SKM-1 treated with dmso at 0.1 percent for 144 hours (cell line): ENCODE data around the gene GALNT9.
"Not testable (repeated sequence)": the region's sequence is repeated elsewhere in the genome, so short reads cannot be mapped to it uniquely, and the experiment has no call there.

Experiments used
- DNase-seq: peaks from one replicate; lab custom pipeline; 2025; ENCODE audit not compliant: unreplicated experiment; lab: John Stamatoyannopoulos, UW

GALNT9 gene

DNA sequence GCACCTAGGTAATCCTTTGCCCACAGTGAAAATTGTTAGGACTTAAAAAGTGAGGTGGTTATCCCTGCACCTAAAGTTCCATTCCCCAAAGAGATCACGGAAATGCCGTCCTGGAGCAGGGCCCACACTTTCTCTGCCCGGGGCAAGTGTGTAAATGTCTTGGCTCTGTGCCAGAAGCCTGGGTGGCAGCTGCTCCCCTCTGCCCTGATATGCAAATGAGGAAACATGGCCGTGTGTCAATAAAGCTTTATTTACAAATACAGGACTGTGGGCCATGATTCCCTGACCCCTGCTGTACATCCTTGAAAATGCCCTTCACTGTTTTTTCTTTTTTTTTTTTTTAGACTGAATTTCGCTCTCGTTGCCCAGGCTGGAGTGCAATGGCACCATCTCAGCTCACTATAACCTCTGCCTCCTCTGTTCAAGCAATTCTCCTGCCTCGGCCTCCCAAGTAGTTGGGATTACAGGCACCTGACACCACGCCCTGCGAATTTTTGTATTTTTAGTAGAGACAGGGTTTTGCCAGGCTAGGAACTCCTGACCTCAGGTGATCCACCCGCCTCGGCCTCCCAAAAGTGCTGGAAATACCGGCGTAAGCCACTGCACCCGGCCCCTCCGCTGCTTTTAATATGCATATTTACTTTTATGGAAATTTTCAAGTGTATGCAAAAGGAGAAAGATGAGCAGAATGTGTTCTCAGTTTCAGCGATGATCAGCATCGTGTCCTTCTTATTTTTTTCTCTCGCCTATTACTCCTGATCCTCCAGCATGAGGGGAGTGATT lies 75.5 kb downstream of the GALNT9 start:
- DNase-seq = no peak

DNA sequence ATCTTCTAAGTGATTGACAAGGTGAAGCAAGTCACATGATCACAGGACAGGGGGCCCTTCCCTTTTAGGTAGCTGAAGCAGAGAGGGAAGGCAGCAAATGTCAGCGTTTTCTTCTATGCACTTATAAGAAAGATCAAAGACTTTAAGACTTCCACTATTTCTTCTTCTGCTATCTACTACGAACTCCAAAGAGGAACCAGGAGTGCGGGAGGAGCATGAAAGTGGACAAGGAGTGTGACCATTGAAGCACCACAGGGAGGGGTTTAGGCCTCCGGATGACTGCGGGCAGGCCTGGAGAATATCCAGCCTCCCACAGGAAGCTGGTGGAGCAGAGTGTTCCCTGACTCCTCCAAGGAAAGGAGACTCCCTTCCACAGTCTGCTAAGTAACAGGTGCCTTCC lies 76.4 kb downstream of the GALNT9 start:
- not testable (repeated sequence) for DNase-seq

DNA sequence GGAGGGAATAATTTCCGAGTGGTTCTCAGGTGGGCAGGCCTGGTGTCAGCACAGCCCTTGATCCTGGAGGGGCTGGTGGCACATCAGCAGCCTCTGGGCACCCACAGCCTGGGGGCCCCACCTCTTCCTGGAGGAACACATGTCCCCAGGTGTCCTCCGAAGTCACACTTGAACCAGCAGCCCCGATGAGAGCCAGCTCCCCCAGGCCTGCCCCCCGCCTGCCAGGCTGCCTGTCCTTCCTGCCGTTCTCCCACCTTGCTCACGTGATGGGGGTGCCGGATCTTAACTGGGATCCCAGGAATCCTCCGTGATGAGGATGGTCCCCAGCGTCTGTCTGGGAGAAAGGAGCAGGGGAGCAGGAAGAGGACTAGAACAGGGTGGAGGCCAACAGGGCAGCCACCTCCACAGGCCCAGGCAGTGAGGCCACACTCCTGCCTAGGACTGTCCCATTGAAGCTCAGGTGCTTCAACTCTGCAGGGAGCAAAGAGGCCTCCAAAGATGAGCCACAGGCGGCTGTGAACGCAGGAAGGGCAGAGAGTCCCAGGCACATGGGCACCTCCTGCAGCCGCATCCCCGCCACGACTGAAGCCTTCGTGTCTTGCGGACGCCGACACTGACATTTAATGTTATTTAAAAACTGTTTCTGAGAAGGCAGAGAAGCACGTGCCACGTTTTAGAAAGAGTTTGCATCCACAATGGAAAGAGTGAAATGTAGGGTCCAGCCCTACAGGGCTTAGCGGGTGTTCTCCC lies 77.5 kb downstream of the GALNT9 start:
- no peak for DNase-seq

DNA sequence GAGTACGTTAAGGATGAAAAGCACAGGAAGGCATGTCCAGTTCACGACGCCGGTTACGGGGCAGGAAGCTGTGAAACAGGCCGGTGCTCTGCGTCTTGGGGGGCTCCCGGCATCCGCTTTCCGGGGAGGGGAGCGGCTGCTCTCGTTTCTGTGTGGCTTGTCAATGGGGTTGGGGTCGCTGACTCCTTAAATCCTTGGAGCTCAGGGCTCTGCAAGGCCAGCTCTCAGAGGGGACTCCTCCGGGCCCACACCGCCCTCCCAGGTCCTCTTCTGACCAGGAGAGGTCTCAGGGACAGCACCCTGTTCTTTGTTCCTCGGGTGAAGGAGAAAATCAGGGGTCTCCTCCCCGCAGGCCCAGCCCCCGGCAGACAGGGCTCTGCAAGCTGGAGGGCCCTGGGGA lies 78.1 kb downstream of the GALNT9 start:
- no peak for DNase-seq

DNA sequence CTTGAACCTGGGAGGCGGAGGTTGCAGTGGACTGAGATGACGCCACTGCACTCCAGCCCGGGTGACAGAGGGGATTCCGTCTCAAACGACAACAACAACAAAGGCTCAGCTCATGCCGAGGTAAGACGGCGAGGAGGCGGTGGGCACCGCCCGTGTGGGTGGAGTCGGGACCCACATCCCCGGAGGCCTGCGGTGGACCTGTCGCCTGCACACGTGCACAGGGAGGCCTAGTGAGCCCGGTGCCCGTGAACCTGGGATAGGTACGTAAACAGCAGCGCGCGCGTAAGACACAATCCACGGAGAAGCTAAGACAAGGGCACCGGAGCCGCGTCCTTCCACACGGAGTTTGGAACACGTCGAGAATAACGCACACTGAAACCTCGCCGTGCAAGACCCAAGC lies 78.7 kb downstream of the GALNT9 start:
- DNase-seq = no peak

DNA sequence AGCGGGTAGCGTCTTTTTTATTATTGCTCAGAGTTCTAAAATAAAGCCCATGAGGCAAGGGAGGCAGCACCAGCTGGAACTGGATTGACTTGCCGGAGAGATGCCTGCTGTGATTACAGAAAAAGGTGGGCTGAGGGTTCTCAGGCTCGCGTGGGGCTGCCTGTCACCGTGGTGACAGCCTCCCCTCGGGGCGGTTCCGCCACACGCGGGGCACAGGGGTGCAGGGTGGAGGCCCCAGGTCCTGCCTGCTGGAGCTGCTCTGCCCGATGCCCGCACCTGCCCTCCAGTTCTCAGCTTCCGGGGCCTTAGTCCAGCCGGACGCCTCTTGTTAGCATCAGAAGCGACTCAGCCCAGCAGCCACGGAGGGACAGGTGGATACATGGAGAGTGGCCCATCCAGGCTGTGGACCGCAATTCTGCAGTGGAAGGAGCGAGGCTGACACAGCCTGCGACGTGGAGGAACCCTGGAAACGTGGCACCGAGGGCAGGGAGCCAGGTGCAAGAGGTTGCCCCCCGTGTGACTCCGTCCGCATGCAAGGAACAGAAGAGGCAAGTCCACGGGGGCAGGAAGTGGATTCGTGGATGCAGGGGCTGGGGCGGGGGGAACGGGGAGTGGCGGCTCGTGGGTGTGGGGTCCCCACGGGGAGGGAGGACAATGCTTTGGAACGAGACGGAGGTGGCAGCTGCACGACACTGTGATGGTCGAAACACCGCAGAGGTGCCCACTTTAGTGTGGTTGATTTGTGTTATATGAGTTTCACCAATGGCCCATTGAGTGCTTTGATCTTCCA lies 79.5 kb downstream of the GALNT9 start:
- no peak for DNase-seq

DNA sequence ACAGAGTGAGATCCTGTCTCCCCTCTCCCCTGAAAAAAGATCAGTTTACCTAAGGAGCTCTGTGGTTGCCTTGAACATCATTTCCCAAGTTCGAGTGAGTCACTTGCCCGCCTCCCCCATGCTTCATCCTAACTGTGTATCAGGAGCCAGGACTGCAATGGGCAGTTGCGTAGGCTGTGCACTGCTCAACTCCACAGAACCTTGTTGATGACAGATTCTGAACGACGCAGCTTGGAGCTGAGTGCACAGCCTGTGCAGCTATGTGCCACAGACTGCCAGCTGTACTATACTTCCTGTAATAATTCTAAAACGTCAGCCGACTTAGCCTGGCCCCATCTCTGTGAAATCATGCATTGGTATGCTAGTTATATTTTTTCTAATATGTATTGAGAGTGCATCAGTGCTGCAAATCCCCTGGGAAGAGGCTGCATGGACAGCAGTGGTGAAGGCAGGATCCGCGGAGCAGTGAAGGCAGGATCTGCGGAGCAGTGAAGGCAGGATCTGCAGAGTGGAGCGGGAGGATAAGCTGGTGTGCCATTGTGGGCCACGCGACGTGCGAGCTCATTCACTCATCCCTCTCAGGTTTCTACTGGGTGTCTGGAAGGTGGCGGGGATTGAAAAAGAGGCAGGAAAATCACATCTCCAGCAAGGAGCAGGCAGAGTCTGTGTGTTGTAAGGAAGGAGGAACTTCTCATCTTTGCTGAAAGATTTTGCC lies 80.8 kb downstream of the GALNT9 start:
- no peak for DNase-seq

DNA sequence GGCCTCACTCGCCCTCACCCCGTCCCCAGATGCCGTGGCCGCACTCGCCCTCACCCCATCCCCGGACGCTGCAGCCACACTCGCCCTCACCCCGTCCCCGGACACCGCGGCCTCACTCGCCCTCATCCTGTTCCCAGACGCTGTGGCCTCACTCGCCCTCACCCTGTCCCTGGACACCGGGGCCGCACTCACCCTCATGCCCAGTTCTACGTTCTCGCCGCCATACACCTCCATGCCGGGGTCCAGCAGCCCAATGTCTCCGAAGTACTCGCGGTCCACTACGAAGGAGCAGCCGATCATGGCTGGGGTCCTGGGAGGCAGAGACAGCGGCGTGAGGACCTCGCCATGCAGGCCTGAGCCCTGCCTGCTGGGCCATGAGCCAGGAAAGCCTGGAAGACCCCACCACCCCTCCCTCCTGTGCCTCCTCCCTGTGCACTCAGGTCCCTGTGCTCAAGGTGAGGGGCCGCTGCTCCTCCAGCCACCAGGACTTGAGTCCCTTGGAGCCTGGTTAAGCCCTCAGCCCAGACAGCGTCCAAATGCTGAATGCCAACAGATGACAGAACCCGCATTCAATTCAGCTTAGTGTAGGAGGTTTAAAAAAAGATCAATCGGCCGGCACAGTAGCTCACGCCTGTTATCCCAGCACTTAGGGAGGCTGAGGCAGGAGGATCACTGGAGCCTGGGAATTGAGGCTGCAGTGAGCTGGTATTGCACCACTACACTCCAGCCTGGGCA lies 81.5 kb downstream of the GALNT9 start:
- no peak for DNase-seq

DNA sequence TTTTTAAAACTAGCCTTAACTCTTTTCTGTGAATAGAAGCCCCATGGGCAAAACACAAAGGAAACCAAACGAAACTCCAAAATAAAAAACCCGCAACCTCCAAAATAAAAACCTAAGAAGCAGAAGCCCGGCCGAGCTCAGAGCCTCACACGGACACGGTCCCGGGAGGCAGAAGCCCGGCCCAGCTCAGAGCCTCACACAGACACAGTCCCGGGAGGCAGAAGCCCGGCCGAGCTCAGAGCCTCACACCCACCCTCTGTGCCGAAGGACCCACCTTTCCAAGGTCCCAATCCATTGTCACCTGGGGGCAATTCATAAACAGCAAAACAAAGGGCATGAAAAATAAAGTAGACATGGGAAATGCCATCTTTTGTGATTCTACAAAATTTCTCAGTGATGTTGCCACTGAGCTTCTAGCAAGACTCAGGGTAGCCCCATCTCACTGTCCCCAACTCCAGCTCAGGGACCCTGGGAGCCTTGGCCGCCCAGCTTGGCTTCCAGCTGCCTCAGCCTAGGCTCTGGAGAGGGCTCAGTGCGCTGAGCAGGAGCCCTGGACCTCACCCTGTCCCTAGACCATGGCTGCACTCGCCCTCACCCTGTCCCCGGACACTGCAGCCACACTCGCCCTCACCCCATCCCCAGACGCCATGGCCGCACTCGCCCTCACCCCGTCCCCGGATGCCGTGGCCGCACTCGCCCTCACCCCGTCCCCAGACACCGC lies 82.2 kb downstream of the GALNT9 start:
- no peak for DNase-seq

DNA sequence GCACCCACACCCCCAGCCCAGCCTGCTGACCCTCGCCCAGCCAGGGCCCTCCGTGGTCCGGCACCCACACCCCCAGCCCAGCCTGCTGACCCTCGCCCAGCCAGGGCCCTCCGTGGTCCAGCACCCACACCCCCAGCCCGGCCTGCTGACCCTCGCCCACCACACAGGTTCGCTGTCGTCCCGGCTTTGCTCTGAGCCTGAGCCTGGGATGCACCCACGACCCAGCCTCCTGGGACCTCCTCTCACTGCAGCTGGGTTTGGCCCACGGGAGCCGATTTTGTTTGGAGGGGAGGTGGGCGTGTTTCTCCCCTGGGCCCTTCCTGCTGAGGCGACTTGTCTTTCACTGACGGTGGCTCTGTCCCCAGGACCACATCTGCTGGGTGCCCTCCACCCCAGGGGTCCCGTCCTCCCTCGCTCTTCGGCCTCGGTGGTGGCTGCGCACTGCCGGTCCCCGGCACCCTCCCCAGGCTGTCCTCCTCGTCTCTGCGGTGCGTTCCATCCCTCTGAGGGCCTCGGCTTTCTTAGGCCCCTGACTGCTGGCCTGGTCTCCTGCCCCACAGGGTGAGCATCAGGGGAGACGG lies 83.8 kb downstream of the GALNT9 start:
- DNase-seq = no peak

DNA sequence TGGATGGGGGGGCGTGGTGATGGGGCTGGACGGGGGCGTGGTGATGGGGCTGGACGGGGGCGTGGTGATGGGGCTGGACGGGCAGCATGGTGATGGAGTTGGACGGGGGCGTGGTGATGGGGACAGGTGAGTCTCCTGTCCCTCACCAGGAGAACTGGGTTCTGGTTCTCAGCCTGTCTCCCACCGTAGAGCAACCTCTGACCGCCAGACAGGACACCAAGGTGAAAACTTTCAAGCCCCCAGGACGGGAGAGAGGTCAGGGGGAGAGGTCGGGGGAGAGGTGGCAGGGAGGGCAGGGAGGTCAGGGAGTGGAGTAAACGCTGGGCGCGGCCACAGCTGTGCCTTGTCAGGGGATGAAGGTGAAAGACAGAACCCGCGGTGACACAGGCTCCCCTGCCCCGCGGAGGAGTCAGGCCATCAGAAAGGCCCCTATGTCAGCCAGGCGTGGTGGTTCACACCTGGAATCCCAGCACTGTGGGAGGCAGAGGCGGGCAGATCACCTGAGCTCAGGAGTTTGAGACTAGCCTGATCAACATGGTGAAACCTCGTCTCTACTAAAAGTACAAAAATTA lies 84.6 kb downstream of the GALNT9 start:
- no peak for DNase-seq

DNA sequence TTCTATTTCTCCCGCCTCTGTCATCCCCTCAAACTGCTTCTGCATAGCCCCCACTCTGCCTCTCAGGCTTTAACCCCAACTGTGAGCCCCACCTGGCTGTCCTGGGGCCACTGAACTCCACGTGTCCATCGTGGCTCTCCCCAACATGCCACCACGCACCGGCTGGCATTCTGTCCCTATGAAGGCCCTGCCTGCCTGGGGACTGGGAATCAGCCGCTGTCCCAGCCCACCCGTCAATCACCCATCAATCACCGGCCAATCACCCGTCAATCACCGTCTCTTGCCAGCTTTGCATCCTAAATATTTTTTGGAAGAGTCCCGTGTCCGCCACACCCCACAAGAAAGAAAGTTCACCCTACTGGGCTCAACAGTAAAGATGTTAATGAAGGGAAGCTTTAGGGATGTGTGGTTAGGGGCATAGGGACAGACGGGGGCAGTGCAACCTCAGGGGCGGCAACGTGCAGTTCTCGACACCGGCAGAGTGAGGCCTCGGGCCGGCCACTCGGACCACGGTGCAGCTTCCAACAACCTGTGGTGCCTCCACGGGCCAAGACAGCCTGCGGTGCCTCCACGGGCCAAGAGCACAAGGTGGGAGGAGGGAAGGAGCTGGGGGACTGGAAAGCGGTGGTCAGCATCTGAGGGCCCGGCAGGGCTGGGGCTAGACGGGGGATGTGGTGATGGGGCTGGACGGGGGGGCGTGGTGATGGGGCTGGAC lies 85.6 kb downstream of the GALNT9 start:
- no peak for DNase-seq

DNA sequence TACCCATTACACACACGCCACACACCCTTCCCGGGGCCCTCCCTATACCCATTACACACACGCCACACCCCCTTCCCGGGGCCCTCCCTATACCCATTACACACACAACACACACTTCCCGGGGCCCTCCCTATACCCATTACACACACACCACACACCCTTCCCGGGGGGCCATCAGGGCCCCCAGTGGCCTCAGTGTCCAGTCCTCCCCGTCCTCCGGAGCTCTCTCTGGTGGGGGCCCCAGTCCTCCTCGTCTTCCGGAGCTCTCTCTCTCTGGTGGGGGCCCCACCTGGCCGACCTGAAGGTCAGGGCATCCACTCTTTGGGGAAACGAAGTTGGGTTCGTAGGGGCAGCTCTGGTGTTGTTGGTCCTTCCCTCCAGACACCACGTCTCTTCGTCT lies 86.2 kb downstream of the GALNT9 start:
- DNase-seq = not testable (repeated sequence)

DNA sequence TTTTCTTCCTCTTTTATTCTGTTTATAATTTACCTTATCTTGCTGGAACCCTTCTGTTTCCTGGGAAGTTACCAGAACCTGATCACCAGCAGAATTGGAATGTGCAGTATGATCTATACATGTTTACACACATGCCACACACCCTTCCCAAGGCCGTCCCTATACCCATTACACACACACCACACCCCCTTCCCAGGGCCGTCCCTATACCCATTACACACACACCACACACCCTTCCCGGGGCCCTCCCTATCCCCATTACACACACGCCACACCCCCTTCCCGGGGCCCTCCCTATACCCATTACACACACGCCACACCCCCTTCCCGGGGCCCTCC lies 88.8 kb downstream of the GALNT9 start:
- DNase-seq = not testable (repeated sequence)

DNA sequence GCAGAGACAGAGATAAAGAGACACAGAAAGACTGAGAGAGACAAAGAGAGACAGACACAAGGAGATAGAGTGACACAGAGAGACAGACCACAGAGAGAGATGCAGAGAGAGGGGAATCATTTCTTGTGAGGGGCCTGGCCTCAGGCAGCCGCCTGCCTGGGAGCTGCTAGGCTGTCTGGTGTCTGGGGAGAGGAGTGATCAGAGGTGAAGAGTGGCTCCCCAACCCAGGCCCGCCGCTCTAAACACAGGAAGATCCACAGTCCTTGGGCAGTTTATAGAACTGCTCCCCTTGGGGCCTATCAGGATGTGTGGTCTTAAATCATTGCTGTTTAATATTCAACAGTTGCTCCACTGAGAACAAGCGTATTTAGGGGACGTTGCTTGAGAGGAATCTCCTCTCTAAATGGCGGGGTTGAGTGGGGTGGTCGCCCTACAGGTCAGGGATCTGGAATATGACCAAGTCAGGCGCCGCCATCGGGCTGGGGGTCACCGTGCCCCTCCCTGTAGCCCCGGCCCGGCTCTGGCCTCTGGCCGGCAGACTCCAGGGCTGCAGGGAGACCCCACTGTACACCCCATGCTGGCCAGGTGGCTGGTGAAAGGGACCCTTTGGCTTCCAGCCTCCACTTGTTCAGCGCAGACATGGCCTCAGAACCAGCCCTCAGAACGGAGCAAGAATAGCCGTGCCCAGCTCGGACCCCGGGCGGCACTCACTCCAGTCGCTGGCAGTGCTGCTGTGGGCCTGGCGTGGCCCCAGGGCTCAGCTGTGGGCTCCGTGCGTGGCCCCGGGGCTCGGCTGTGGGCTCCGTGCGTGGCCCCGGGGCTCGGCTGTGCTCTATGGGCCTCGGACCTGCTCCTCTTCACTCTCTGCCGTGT lies 89.4 kb downstream of the GALNT9 start:
- DNase-seq = no peak

DNA sequence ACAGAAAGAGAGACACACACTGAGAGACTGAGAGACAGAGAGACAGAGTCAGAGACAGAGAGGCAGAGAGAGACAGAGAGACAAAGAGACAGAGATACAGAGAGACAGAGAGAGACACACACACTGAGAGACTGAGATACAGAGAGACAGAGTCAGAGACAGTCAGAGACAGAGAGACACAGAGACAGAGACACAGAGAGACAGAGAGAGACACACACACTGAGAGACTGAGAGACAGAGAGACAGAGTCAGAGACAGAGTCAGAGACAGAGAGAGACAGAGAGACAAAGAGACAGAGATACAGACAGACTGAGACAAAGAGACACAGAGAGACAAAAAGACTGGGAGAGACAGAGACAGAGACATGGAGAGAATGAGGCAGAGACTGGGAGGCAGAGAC lies 90.0 kb downstream of the GALNT9 start:
- DNase-seq = no peak

DNA sequence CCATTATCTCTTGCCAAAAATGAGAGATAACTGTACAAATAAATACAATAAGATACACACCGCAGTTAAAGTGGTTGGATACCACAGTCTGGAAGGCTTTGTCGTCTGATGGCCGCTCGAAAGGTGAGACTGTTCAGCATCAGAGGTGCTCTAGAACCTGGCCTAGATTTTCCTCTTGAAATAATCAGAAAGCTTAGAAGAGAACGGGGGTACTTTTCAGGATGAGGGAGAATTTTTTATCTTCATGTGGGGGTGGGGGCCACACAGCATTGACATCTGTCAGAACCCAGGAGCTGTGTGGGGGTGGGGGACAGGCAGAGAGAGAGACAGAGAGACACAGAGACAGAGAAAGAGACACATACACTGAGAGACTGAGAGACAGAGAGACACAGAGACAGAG lies 90.5 kb downstream of the GALNT9 start:
- DNase-seq = no peak

DNA sequence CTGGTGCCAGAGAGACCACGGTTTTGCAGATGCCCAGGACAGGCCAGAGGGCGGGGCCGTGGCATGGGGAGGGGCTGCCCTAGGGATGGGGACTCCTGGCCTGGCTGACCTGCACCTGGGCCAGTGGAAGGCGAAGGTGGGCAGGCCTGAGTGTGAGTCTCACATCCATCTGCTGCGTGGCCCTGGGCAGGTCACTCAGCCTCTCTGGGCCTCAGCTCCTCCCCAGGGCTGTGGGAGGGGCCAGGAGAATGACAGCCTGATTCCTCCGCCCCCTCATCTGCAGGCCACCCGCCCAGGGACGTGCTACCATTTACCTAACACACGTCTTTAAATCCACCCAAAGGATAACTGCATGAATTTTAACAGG lies 90.9 kb downstream of the GALNT9 start:
- DNase-seq = no peak
